Breast epithelium (tissue), 3 donors: ENCODE measurements around the gene FSIP1.

ENCODE experiments used
- POLR2A ChIP-seq: fragments of 450-650 bp; IDR thresholded peaks from one replicate; pipeline ENCODE4 v1.6.1; 2016; ENCODE audit warnings: antibody characterized with exemption, mild to moderate bottlenecking, moderate library complexity
- POLR2AphosphoS5 ChIP-seq, 3 donors: sonication (generic); formaldehyde crosslinking; IDR thresholded peaks; one replicate each; pipeline ENCODE4 v1.6.1; 2017; ENCODE audit warnings: antibody characterized with exemption in 3 of 3
- TF ChIP-seq, protein P1 (sequence below), 3 donors: fragments of 450-650 bp; IDR thresholded peaks; one replicate each; pipeline ENCODE4 v1.5.1; 2016 to 2017; ENCODE audit warnings: antibody characterized with exemption in 3 of 3, mild to moderate bottlenecking in 3 of 3, moderate library complexity in 3 of 3

GRCh38 chr15:39582977-39583595 is 199.6 kb downstream of the FSIP1 start:
- TF ChIP-seq POLR2AphosphoS5 (IDR thresholded peaks at IDR 0.05) (no peak), POLR2A (no peak)
- TF ChIP-seq, protein P1, sequence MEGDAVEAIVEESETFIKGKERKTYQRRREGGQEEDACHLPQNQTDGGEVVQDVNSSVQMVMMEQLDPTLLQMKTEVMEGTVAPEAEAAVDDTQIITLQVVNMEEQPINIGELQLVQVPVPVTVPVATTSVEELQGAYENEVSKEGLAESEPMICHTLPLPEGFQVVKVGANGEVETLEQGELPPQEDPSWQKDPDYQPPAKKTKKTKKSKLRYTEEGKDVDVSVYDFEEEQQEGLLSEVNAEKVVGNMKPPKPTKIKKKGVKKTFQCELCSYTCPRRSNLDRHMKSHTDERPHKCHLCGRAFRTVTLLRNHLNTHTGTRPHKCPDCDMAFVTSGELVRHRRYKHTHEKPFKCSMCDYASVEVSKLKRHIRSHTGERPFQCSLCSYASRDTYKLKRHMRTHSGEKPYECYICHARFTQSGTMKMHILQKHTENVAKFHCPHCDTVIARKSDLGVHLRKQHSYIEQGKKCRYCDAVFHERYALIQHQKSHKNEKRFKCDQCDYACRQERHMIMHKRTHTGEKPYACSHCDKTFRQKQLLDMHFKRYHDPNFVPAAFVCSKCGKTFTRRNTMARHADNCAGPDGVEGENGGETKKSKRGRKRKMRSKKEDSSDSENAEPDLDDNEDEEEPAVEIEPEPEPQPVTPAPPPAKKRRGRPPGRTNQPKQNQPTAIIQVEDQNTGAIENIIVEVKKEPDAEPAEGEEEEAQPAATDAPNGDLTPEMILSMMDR (IDR thresholded peaks at IDR 0.05): no peak
